GM21786 (cell line): Measurements from ENCODE around the gene DCLK3.

ENCODE experiments used
- ATAC-seq: cut with Tn5 transposase; IDR thresholded peaks from one replicate; pipeline ENCODE4 v1.9.1; 2021; ENCODE audit not compliant: unreplicated experiment

The DCLK3 gene

GRCh38 chr3:36765104-36765503, 751 bp upstream of the DCLK3 start:
- ATAC-seq, result no peak

GRCh38 chr3:36764704-36765038, 318 bp upstream of the DCLK3 start:
- ATAC-seq, result no peak

GRCh38 chr3:36762918-36763849, 1.2 kb downstream of the DCLK3 start:
- no peak for ATAC-seq

- ATAC-seq, result no peak
Measured at GRCh38 chr3:36761779-36762178, 2.6 kb downstream of the DCLK3 start.

- no peak for ATAC-seq
Measured at GRCh38 chr3:36756269-36756668, 8.1 kb downstream of the DCLK3 start.

- ATAC-seq, result no peak
Measured at GRCh38 chr3:36751326-36751725, 13.0 kb downstream of the DCLK3 start.

GRCh38 chr3:36750737-36751136, 13.6 kb downstream of the DCLK3 start:
- ATAC-seq, result no peak

GRCh38 chr3:36744763-36745162, 19.6 kb downstream of the DCLK3 start:
- no peak for ATAC-seq

- no peak for ATAC-seq
Measured at GRCh38 chr3:36743826-36744225, 20.5 kb downstream of the DCLK3 start.

GRCh38 chr3:36741285-36741684, 23.1 kb downstream of the DCLK3 start:
- no peak for ATAC-seq

GRCh38 chr3:36740787-36741186, 23.6 kb downstream of the DCLK3 start:
- ATAC-seq, result no peak

- no peak for ATAC-seq
Measured at GRCh38 chr3:36738702-36739101, 25.7 kb downstream of the DCLK3 start.

GRCh38 chr3:36736301-36736700, 28.1 kb downstream of the DCLK3 start:
- no peak for ATAC-seq

- ATAC-seq, result no peak
Measured at GRCh38 chr3:36734742-36735141, 29.6 kb downstream of the DCLK3 start.

- ATAC-seq, result no peak
Measured at GRCh38 chr3:36733723-36734122, 30.6 kb downstream of the DCLK3 start.

- no peak for ATAC-seq
Measured at GRCh38 chr3:36733162-36733696, 31.1 kb downstream of the DCLK3 start.

GRCh38 chr3:36730966-36731365, 33.4 kb downstream of the DCLK3 start:
- ATAC-seq, result no peak

- ATAC-seq, result no peak
Measured at GRCh38 chr3:36729204-36730056, 34.9 kb downstream of the DCLK3 start.

- ATAC-seq, result no peak
Measured at GRCh38 chr3:36714343-36715086, 49.8 kb downstream of the DCLK3 start.

GRCh38 chr3:36713904-36714303, 50.4 kb downstream of the DCLK3 start:
- ATAC-seq, result no peak

GRCh38 chr3:36710606-36711005, 53.7 kb downstream of the DCLK3 start:
- no peak for ATAC-seq
